Hematopoietic multipotent progenitor cell treated with erythropoietin and hydrocortisone succinate and interleukin-3 and kit ligand, for 6 days (in vitro differentiated cells): ENCODE measurements around the gene LEPROT.
A peak's percentile ranks its signal among the peaks of the same experiment; 100 is the strongest.
"Not testable (repeated sequence)": the region's sequence is repeated elsewhere in the genome, so short reads cannot be mapped to it uniquely, and the experiment has no call there.

ENCODE experiments used
- DNase-seq: peaks from one replicate; pipeline ENCODE4 v3.0.0-alpha.2; 2015

The LEPROT gene

GRCh38 chr1:65420590-65421350 lies at the start of gene LEPROT, which contains the start of gene LEPR:
TSS of gene LEPROT (plus strand) at chr1:65420668. CDS start at chr1:65420725, 57 bp downstream.
TSS of gene LEPR (plus strand) at chr1:65420668. CDS start at chr1:65565566, 144,898 bp downstream.
- no peak for DNase-seq

GRCh38 chr1:65371544-65371943 lies 48.9 kb upstream of the LEPROT start:
- DNase-seq = no peak

GRCh38 chr1:65372557-65372956 lies 47.9 kb upstream of the LEPROT start:
- peak; percentile 59 for DNase-seq

- DNase-seq = no peak
Measured at GRCh38 chr1:65377496-65378246, 42.8 kb upstream of the LEPROT start.

GRCh38 chr1:65378247-65378946 lies 42.1 kb upstream of the LEPROT start:
- DNase-seq = peak; percentile 78

GRCh38 chr1:65384426-65384825 lies 36.0 kb upstream of the LEPROT start:
- DNase-seq = not testable (repeated sequence)

GRCh38 chr1:65386439-65386838 lies 34.0 kb upstream of the LEPROT start:
- no peak for DNase-seq

GRCh38 chr1:65387821-65388220 lies 32.6 kb upstream of the LEPROT start:
- no peak for DNase-seq

- no peak for DNase-seq
Measured at GRCh38 chr1:65388908-65389695, 31.4 kb upstream of the LEPROT start.

GRCh38 chr1:65392497-65392896 lies 28.0 kb upstream of the LEPROT start:
- no peak for DNase-seq

GRCh38 chr1:65393347-65393746 lies 27.1 kb upstream of the LEPROT start:
- no peak for DNase-seq

GRCh38 chr1:65393928-65394327 lies 26.5 kb upstream of the LEPROT start:
- no peak for DNase-seq

GRCh38 chr1:65395887-65396612 lies 24.4 kb upstream of the LEPROT start:
- no peak for DNase-seq

- no peak for DNase-seq
Measured at GRCh38 chr1:65398083-65398482, 22.4 kb upstream of the LEPROT start.

GRCh38 chr1:65399003-65399402 lies 21.5 kb upstream of the LEPROT start:
- no peak for DNase-seq

GRCh38 chr1:65401612-65402011 lies 18.9 kb upstream of the LEPROT start:
- no peak for DNase-seq

- no peak for DNase-seq
Measured at GRCh38 chr1:65404941-65405340, 15.5 kb upstream of the LEPROT start.

GRCh38 chr1:65407877-65408276 lies 12.6 kb upstream of the LEPROT start:
- no peak for DNase-seq

- no peak for DNase-seq
Measured at GRCh38 chr1:65409314-65409713, 11.2 kb upstream of the LEPROT start.

GRCh38 chr1:65409816-65410326 lies 10.6 kb upstream of the LEPROT start:
- no peak for DNase-seq

- DNase-seq = peak; percentile 93
Measured at GRCh38 chr1:65412256-65412983, 8.0 kb upstream of the LEPROT start.
